GM21367 (cell line): ENCODE data around the gene MICB.
"Not testable (repeated sequence)": the region's sequence is repeated elsewhere in the genome, so short reads cannot be mapped to it uniquely, and the experiment has no call there.

ENCODE experiments used
- ATAC-seq: cut with Tn5 transposase; IDR thresholded peaks from one replicate; pipeline ENCODE4 v1.9.1; 2021; ENCODE audit not compliant: unreplicated experiment

MICB gene

DNA sequence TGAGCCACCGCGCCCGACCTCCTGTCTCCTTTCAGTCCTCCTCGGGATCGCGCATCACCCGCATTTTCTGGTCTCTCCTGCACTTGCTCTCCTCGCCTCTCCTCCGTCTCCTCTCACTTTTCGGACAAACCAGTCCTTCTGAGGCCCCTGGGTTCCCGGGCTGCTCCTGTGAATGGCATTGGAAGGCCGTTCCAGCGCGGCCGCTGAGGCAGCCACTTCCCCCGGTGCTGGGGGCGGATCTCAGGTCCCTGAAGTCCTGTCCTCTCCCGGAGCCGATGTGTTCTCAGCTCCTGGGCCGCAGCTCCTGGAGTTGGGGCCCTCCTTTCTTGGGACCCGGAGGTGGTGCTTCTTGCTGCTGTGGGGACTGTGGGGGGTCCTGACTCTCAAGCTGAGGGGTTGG, 803 bp downstream of the MICB start:
- no peak for ATAC-seq

DNA sequence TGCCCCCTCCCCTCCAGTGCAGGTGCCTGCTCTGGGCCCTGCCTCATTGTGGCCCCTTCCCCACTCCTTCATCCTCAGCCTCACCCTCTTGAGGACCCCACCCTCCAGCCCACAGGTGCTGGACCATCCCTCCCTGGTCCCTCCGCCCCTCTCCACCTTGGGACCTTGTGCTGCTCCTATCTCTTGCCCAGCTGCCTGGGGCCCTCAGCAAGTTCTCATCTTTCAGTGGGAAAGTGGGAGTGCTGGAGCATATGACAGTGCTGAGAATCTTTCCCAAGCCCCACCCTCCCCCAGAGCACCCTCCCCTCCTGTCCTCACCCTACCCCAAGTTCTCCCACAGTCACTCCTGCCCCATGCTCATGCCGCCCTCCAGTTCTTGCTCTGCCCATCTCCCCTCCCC, 1.7 kb downstream of the MICB start:
- not testable (repeated sequence) for ATAC-seq

DNA sequence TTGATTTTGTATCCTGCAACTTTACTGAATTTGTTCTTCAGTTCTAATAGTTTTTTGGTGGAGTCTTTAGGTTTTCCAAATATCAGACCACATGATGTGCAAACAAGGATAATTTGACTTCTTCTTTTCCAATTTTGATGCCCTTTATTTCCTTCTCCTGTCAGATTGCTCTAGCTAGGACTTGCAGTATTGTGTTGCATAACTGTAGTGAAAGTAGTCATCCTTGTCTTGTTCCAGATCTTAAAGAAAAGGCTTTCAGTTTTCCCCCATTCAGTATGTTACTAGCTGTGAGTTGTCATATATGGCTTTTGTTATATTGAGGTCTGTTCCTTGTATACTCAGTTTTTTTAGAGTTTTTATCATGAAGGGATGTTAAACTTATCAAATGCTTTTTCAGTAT, 4.6 kb downstream of the MICB start:
- no peak for ATAC-seq

DNA sequence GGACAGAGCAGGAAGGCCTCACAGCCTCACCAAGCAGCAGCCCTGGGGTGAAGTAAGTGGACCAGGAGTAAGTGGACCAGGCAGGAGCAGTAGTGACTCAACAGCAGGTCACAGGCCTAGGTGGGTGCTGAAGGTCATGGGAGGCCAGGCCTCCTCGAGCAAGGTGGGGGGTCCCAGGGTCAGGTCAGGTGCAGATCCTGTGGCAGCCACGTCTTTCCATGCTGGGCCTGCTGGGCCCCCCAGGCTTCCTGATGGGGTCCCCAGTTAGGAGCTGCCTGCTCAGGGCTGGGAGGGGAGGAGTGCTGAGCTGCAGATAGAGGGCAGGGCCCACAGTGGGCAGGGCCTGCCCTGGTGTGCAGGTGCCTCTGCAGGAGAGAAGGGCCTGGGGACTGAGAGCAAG, 11.1 kb downstream of the MICB start:
- ATAC-seq = not testable (repeated sequence)

DNA sequence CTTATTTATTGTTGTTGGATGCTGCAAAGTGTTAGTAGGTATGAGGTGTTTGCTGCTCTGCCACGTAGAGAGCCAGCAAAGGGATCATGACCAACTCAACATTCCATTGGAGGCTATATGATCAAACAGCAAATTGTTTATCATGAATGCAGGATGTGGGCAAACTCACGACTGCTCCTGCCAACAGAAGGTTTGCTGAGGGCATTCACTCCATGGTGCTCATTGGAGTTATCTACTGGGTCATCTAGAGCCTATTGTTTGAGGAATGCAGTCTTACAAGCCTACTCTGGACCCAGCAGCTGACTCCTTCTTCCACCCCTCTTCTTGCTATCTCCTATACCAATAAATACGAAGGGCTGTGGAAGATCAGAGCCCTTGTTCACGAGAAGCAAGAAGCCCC, 12.1 kb downstream of the MICB start:
- ATAC-seq = no peak

DNA sequence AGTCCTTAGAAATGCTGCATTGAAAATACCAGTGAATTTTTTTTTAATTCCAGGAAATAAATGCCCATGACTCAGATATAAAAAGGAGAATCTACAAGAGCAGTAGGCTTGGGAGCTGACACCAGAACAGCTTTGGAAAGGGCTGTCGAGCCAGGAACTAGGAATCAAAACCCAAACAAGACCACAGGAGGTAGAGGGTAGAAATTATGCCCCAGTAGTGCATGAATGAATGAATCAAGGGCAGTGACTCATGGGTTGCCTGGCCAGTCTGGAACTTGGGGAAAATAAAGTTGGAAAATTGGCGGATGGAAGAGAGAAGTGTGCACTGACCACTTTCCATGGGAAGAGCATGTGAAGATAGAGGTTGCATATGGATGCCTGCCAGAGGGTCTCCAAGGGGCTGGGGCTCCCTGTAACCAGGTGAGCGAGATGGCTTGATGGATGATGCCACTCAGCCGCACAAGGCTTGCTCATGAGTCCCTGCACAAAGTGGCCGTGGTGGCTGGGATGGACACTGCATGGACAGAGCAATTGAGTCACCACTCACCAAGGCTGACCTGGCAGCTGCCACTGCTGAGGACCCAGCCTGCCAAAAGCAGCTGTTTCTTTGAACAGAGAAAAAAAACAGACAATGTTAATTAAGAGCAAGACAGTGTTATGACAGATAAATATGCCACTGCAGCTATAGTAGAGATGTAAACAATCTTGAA, 15.7 kb downstream of the MICB start:
- no peak for ATAC-seq

DNA sequence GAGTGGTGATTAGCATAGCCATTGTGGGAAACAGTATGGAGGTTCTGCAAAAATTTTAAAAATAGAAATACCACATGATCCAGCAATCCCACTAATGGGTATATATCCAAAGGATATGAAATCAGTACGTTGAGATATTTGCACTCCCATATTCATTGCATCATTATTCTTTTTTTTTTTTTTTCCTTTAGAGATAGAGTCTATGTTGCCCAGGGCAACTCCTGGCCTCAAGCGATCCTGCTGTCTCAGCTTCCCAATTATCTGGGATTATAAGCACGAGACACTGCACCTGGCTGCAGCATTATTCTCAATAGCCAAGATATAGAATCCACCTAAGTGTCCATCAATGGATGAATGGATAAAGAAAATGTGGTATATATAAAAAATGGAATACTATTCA, 23.9 kb downstream of the MICB start:
- no peak for ATAC-seq

DNA sequence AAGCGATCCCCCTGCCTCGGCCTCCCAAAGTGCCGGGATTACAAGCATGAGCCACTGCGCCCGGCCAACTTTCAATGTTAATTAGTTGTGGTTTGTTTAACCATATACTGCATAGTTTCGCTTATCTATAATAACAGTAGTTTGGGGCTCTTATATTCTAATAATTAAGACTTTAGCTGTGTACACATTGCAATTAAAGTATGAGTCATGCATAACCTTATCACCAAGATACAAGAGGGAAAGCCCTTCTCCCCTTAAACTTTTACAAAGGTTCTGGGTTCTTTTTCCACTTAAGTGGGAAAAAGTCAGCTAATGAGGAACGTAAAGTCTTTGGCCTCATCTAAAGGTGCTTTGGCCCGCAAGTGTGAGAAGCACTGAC, 27.6 kb downstream of the MICB start:
- ATAC-seq = no peak

DNA sequence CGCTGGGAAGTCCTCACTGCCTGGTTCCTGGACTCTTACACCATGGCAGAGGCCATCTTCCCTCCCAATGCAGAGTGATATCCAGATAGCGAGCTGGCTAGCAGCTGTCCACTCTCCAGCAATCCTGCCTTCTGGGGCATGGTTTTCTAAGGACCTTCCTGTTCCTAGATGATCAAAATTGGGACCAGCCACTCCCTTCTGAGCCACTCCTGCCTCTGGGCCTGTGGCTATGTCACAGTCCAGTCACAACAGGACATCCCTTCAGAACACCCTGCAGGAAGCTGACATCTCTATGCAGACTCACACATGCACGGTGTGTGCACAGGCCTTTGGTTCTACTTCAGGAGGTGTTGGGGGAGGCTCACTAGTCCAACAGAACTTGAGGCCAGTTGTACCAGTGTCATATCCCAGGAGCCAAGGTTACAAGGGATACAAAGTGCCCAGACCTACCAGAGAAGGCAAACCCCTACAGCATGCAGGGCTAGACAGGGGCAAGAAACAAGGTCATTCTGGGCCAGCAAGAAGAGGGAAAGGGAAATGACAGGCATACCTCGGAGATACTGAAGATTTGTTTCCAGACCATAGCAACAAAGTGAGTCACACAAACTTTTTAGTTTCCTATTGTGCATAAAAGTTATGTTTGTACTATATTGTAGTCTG, 28.1 kb downstream of the MICB start:
- ATAC-seq = no peak

DNA sequence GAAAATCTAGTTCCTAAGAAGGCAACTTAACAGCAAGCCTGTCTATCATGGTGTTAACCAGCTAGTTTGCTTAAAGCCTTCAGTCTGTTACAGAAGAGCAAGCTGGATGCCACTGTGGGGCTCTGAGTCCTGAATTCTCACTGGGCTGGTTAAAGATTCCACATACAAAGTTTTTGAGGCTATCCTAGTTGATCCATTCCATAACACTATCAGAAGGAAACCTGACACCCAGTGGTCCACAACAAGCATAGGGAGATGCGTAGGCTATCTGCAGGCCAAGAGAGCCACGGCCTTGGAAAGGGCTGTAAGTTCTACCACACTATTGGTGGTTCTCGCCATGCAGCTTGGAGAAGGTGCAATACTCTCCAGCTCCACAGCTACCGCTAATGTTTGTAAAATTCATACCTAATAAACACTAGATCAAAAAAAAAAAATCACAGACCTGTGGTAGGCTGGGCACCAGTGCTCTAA, 30.4 kb downstream of the MICB start:
- no peak for ATAC-seq

DNA sequence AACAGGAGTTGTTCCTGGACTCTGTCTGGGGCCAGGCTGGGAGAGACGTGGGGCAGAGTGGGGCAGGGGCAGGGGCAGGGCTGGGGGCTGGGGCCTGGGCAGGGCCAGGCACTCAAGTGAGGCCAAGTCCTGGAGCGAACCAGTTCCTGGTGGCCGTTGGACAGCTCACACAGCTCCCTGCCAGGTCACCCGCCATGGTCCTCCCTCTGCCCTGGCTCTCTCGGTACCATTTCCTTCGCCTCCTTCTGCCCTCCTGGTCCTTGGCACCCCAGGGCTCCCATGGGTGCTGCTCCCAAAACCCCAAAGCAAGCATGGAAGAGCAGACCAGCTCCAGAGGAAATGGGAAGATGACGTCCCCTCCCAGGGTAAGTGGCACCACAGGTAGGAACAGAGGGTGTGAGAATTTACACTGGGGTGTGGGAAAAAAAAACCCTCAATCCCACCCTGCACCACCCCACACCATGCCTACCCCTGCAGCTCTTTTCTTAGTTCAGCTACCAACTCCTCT, 30.9 kb downstream of the MICB start, which contains the start of gene MCCD1:
MCCD1 (plus strand) TSS at position 142 of the 508 bp plus-strand sequence; CDS start at position 195, 53 bp downstream.
- no peak for ATAC-seq

DNA sequence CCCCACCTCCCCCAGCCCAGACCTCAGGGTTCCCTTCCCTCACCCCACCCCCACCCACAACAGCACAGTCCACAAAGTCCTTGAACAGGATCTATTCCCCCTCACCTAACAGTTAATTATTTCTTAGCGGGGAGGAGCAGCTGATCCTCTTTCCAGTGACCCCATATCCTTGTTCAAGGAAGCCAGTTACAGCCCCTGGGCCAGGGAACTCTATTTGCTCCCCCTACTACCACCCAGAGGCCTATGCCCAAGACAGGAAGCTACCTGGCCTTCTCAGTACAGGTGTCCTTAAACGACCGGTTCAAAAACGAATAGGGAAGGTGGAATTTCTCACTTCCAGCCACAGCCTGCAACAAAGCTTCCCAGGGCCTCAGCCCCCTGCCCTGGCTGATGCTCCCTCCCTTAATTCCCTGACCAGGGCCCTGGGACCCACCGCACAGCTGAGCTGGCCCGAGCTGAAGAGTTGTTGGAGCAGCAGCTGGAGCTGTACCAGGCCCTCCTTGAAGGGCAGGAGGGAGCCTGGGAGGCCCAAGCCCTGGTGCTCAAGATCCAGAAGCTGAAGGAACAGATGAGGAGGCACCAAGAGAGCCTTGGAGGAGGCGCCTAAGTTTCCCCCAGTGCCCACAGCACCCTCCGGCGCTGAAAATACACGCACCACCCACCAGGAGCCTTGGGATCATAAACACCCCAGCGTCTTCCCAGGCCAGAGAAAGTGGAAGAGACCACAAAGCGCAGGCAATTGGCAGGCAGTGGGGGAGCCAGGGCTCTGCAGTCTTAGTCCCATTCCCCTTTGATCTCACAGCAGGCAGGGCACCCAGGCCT, 31.6 kb downstream of the MICB start:
- ATAC-seq = no peak

DNA sequence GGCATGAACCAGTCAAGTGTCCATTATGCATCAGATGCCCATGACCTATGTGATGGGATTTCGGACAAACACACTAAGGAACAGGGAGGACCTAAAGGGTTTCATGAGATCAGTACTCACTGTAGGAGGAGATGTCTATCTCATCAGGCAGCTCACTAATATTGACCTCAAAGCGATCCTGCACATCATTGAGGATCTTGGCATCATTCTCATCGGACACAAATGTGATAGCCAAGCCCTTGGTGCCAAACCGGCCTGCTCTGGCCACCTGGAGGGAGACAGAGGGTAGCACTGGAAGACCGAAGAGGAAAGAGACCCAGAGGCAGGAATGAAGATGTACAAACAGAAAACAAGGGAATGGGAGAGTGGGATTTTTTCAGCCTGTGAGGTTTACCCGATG, 32.7 kb downstream of the MICB start:
- ATAC-seq = no peak

DNA sequence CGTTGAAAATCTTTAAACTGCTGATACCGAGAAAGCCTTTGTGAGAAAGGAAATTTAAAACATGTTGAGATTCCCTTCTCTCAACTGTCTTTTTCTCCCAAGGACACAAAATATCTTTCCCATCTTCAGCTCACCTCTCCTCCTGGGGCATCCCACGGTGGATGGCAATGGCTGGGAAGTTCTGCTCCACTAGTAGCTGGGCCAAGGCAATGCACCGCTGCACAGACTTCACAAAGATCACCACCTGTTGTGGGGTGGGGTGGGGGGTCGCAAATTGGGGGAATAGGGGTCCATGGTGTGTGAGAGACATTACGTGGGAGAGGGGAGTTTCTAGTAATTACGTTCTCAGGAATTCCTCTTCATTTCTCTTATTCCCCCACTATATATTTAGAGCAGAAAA, 33.2 kb downstream of the MICB start:
- no peak for ATAC-seq

DNA sequence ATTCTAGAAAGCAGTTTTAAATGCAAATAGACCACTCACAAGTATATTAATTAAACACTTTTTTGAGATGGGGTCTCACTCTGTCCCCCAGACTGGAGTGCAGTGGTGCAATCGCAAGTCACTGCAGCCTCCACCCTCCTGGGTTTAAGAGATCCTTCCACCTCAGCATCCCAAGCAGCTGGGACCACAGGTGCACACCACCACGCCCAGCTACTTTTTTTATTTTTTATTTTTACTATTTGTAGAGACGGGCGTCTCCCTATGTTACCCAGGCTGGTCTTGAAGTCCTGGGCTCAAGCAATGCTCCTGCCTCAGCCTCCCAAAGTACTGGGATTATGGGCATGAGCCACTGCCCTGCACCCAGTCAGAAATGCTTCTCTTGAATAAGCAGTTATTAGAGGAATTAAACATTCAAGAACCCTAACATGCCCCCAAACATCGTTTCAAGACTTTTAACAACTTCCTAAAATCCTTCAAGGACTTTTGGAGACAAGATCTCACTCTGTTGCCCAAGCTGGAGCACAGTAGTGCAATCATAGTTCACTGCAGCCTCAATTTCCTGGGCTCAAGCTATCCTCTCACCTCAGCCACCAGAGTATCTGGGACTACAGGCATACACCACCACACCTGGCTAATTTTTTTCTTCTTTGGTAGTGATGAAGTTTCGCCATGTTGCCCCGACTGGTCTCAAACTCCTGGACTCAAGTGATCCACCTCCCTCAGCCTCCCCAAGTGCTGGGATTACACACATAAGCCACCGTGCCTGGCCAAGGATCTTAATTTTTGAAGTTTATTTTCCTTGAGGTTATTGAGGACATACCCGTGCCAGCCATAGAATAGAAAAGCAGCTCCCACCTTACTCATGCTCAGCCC, 34.1 kb downstream of the MICB start:
- no peak for ATAC-seq

DNA sequence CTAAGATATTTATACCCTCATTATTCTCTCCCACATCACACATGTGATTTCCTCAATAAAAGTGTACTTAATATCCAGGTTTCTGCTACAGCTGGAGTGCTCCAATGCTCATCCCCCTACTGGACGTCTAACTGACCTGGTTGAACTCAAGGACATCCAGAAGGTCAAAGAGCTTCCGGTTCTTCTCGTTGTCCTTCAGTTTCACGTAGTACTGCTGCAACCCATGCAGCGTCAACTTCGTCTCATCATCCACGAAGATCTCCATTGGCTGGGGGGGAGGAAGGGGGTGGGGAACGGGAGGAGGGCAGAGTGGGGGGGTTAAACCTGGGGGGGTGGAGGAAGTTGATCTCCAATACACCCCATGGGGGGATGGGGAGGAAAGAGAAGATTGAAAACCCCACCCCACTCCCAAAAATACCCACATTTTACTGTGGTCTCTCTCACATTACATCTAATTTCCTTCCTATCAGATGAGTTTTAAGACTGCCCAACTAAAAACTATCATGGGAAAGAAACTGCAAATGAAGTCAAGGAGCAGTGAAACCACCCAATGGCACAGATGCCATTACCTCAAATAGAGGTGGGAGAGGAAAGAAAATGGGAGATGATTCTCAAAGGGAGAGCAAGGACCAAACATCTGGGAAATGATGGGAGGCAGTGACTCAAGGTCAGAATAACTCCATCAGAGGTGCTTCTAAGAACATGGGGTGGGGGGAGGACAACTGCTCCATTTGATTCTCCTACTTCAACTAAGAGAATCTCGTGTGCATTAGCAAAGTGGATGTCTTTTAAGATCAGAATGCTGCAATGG, 34.9 kb downstream of the MICB start:
- no peak for ATAC-seq

DNA sequence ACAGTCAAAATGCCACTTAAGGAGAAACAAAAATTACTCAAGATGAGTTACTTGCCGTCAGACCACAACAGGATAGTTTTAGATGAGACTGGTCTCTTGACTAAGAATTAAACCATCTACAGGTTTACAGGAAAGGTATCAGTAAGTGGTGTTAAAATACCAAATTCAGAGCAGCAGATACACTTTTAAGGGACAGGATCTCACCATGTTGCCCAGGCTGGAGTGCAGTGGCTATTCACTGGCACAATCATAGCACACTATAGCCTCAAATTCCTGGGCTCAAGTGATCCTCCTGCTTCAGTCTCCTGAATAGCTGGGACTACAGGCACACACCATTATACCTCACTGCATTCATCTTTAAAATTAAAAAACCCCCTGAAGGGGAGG, 35.5 kb downstream of the MICB start:
- ATAC-seq = no peak

DNA sequence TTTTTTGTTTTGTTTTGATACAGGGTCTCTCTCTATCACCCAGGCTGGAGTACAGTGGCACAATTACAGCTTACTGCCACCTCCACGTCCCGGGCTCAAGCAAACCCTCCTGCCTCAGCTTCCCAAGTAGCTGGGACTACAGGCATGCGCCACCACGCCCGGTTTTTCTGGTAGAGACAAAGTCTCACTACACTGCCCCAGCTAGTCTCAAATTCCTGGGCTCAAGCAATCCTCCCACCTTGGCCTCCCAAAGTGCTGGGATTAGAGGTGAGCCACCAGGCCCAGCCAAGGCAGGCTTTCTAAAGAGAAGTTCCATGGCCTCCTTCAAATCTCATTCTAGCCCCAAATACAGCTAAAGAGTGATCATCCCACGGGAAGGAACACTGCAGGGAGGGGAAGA, 36.1 kb downstream of the MICB start:
- ATAC-seq = no peak

DNA sequence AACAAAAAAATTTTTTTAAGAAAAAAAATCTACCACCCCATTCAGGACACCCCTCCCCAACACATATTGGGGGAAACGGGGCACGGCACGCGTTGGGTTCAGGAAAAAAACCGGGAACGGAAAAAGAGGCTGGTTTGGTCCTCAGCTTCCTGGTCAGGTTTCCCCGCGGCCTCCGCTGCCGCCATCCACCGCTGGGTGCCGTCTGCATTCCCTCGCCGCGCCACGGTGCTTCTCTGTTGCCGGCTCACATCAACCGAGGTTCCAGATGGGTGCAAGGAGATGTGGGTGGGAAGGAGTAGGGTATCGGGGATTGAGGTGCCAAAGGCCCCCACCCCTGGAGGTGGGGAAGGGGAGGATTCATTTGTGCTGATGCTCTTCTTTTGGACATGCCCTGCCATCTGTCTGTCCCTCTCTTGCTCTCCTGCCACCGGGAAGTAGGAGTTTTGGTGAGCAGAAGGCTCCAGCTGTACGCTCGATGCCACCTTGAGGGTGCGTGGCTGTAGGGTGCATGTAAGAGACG, 36.6 kb downstream of the MICB start:
- no peak for ATAC-seq
